K562 (cell line): ENCODE data around the gene TMCC2. TPM values are rescaled to one million over a fixed set of nuclear protein-coding genes. Genes with fewer than 3 reads are reported as not detected.
A peak's percentile ranks its signal among the peaks of the same experiment; 100 is the strongest.

Source experiments
- ATF7 ChIP-seq: fragments of 450-650 bp; IDR thresholded peaks from 2 replicates; pipeline ENCODE4 v1.7.1; 2014; ENCODE audit warnings: mild to moderate bottlenecking, moderate library complexity
- E2F6 ChIP-seq, 2 experiments: IDR thresholded peaks; 2 replicates each; pipeline ENCODE4 v1.6.1; 2011; ENCODE audit warnings: borderline replicate concordance in 1 of 2, control low read depth in 1 of 2, low read depth in 1 of 2, low read length in 1 of 2, mild to moderate bottlenecking in 1 of 2, mixed read lengths in 1 of 2, moderate library complexity in 1 of 2; ENCODE audit not compliant: insufficient read depth in 1 of 2, insufficient read length in 1 of 2, poor library complexity in 1 of 2, severe bottlenecking in 1 of 2; ENCODE audit errors: extremely low read depth in 1 of 2
- ERF ChIP-seq: fragments of 450-650 bp; formaldehyde crosslinking; IDR thresholded peaks from 2 replicates; pipeline ENCODE4 v1.4.0; 2020; ENCODE audit warnings: mild to moderate bottlenecking, mixed read lengths
- HDAC1 ChIP-seq, 2 experiments: fragments of 450-650 bp; IDR thresholded peaks; 2 replicates each; pipeline ENCODE4 v1.6.1; 2016 to 2017; ENCODE audit warnings: inconsistent platforms in 1 of 2, mild to moderate bottlenecking in 1 of 2, moderate library complexity in 1 of 2
- PBX2 ChIP-seq, 2 experiments: IDR thresholded peaks in 1 of 2; conservative IDR thresholded peaks in 1 of 2; 2 replicates each; pipeline ENCODE4 v1.6.1; 2016; ENCODE audit warnings: low read depth in 2 of 2, mild to moderate bottlenecking in 1 of 2, missing compliant biosample characterization in 1 of 2, missing genetic modification characterization in 1 of 2, moderate library complexity in 1 of 2
- POLR2AphosphoS5 ChIP-seq: IDR thresholded peaks from 2 replicates; pipeline ENCODE4 v1.6.1; 2011; ENCODE audit warnings: mild to moderate bottlenecking, low read depth, low read length, moderate library complexity; ENCODE audit not compliant: control insufficient read depth, insufficient read depth
- polyA plus RNA-seq, 8 experiments: library from polyadenylated mRNA; depleted of rRNA in 4 of 8; stranded (reverse) in 5 of 8; unstranded in 3 of 8; fragments of >200 nt; fragmentation: Nextera tagmentation in 2 of 8; fragmentation: Illumina TruSeq in 1 of 8; extraction: Ambion mirVana in 2 of 8; extraction: Trizol in 1 of 8; gene quantifications; 2 replicates each; pipeline versions ENCODE4 v1.2.1 to v1.2.3, GENCODE V29; 2011 to 2014; ENCODE audit warnings: inconsistent platforms in 1 of 8, missing spikeins in 1 of 8
- total RNA-seq, 7 experiments: library from RNA; depleted of rRNA in 6 of 7; stranded (reverse); fragments of >200 nt in 6 of 7; fragmentation: Illumina TruSeq in 2 of 7; extraction: Trizol in 2 of 7; gene quantifications; 2 replicates each; pipeline versions ENCODE4 v1.2.1 to v1.2.3, GENCODE V29; 2011 to 2021; ENCODE audit warnings: low replicate concordance in 1 of 7
- TF ChIP-seq, protein P1 (sequence below): sonication (generic); formaldehyde crosslinking; IDR thresholded peaks from 2 replicates; pipeline ENCODE4 v1.8.0; 2023; ENCODE audit warnings: mild to moderate bottlenecking, missing genetic modification reagents
- TF ChIP-seq, protein P2 (sequence below): fragments of 450-650 bp; IDR thresholded peaks from 2 replicates; pipeline ENCODE4 v1.6.1; 2016; ENCODE audit warnings: low read depth, mild to moderate bottlenecking, moderate library complexity
- TF ChIP-seq, protein P3 (sequence below): fragments of 150-350 bp; IDR thresholded peaks from 2 replicates; pipeline ENCODE4 v1.6.1; 2014; ENCODE audit warnings: low read depth, mild to moderate bottlenecking, low read length, borderline replicate concordance

TMCC2 gene
- total and polyA plus RNA-seq, 9 of the 15 experiments (the other 6 are each of a cell fraction or from before 2014, with no cell fraction given): 0.06 to 1.8 (median 0.98) TPM

DNA sequence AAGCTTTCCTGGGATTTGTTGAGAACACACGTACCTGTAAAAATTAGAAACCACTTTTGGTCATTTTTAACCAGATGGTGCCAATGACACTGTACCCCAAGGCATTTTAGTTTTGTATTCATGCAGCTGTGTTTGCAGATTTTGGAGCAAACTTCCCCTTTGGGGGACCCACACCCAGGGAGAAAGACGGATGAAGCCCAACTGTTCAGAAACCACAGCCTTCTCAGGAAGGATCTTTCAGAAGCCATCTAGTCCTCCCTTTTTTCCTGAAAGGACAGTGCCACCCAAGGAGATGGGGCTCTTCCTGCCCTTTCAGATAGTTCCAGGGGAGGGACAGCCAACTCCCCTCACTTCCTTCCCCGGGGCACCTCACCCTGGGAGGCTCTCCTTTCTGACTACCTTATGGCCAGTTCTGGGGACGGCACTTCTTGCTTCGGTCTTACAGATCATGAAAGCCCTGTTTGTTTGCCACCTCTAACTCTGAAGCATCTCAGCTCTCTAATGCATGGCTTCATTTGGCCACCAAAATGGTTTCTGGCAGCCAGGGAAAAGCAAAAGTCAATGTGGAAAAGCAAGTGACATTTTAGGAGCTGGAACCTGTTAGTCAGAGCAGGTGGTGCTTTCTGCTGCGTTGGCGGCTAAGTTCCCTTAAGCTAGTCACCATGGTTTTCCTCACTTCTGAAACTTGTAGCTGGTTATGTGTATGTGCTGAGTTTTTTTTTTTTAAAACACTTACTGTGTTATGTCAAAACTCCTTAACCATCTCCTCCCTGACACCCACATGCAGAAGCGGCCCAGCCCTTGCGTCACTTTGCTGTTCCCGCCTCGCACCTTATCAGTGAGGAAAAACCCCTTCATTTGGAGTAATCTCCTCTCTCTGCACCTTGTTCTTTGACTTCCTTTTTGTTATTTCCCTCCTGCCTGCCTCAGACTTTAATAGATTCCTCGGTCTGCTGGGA, 10.1 kb downstream of the TMCC2 start (continued):
- TF ChIP-seq PBX2 (CRISPR knock-in tag; IDR thresholded peaks at IDR 0.05; ENCODE audit: low read depth): no peak
- TF ChIP-seq PBX2 (tag; conservative IDR thresholded peaks at IDR 0.05; ENCODE audit: low read depth): no peak
- TF ChIP-seq, protein P1, sequence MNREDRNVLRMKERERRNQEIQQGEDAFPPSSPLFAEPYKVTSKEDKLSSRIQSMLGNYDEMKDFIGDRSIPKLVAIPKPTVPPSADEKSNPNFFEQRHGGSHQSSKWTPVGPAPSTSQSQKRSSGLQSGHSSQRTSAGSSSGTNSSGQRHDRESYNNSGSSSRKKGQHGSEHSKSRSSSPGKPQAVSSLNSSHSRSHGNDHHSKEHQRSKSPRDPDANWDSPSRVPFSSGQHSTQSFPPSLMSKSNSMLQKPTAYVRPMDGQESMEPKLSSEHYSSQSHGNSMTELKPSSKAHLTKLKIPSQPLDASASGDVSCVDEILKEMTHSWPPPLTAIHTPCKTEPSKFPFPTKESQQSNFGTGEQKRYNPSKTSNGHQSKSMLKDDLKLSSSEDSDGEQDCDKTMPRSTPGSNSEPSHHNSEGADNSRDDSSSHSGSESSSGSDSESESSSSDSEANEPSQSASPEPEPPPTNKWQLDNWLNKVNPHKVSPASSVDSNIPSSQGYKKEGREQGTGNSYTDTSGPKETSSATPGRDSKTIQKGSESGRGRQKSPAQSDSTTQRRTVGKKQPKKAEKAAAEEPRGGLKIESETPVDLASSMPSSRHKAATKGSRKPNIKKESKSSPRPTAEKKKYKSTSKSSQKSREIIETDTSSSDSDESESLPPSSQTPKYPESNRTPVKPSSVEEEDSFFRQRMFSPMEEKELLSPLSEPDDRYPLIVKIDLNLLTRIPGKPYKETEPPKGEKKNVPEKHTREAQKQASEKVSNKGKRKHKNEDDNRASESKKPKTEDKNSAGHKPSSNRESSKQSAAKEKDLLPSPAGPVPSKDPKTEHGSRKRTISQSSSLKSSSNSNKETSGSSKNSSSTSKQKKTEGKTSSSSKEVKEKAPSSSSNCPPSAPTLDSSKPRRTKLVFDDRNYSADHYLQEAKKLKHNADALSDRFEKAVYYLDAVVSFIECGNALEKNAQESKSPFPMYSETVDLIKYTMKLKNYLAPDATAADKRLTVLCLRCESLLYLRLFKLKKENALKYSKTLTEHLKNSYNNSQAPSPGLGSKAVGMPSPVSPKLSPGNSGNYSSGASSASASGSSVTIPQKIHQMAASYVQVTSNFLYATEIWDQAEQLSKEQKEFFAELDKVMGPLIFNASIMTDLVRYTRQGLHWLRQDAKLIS: peak; percentile 63; the same call in 1 of the 2 replicates
- peak; percentile 78 for TF ChIP-seq ATF7
- TF ChIP-seq, protein P2, sequence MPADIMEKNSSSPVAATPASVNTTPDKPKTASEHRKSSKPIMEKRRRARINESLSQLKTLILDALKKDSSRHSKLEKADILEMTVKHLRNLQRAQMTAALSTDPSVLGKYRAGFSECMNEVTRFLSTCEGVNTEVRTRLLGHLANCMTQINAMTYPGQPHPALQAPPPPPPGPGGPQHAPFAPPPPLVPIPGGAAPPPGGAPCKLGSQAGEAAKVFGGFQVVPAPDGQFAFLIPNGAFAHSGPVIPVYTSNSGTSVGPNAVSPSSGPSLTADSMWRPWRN: no peak
- TF ChIP-seq POLR2AphosphoS5: peak; percentile 52; the same call in 1 of the 2 replicates
- peak; percentile 82 to 95 for TF ChIP-seq E2F6 (IDR thresholded peaks at IDR 0.05; ENCODE audit: borderline replicate concordance in 1 of 2, extremely low read depth in 1 of 2, insufficient read depth in 1 of 2, insufficient read length in 1 of 2, low read depth in 1 of 2, low read length in 1 of 2, poor library complexity in 1 of 2, severe bottlenecking in 1 of 2)
- TF ChIP-seq HDAC1 (IDR thresholded peaks at IDR 0.05): no peak
- TF ChIP-seq ERF (CRISPR knock-in tag): no peak
- TF ChIP-seq, protein P3, sequence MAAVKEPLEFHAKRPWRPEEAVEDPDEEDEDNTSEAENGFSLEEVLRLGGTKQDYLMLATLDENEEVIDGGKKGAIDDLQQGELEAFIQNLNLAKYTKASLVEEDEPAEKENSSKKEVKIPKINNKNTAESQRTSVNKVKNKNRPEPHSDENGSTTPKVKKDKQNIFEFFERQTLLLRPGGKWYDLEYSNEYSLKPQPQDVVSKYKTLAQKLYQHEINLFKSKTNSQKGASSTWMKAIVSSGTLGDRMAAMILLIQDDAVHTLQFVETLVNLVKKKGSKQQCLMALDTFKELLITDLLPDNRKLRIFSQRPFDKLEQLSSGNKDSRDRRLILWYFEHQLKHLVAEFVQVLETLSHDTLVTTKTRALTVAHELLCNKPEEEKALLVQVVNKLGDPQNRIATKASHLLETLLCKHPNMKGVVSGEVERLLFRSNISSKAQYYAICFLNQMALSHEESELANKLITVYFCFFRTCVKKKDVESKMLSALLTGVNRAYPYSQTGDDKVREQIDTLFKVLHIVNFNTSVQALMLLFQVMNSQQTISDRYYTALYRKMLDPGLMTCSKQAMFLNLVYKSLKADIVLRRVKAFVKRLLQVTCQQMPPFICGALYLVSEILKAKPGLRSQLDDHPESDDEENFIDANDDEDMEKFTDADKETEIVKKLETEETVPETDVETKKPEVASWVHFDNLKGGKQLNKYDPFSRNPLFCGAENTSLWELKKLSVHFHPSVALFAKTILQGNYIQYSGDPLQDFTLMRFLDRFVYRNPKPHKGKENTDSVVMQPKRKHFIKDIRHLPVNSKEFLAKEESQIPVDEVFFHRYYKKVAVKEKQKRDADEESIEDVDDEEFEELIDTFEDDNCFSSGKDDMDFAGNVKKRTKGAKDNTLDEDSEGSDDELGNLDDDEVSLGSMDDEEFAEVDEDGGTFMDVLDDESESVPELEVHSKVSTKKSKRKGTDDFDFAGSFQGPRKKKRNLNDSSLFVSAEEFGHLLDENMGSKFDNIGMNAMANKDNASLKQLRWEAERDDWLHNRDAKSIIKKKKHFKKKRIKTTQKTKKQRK: no peak
